OCI-LY3 (cell line): ENCODE measurements around the gene SYT7.

Source experiments
- H2AFZ ChIP-seq: fragments of 200-600, 300-600 bp; shearing (Covaris generic); 2 replicates; pipeline ENCODE4 v1.6.0; 2014; ENCODE audit warnings: antibody characterized with exemption, low read depth, low read length
- H3K27ac ChIP-seq: fragments of 200-600, 300-600 bp; sonication (generic); 2 replicates; pipeline ENCODE4 v1.5.1; 2014; ENCODE audit warnings: mild to moderate bottlenecking, low read length, moderate library complexity, mixed read lengths
- H3K27me3 ChIP-seq: fragments of 200-600, 300-600 bp; sonication (generic); 2 replicates; pipeline ENCODE4 v1.6.1; 2014; ENCODE audit warnings: low read depth, low read length, mixed read lengths
- H3K36me3 ChIP-seq: fragments of 200-600, 300-600 bp; sonication (generic); replicated peaks from 2 replicates; pipeline ENCODE3; 2014; ENCODE audit warnings: low read depth, low read length, mixed read lengths
- H3K4me1 ChIP-seq: fragments of 300-600, 200-600 bp; sonication (generic); 2 replicates; pipeline ENCODE4 v1.6.1; 2014; ENCODE audit warnings: low read length, mixed read lengths
- H3K4me2 ChIP-seq: fragments of 200-600, 300-600 bp; sonication (generic); 2 replicates; pipeline ENCODE4 v1.6.1; 2014; ENCODE audit warnings: low read length, mixed read lengths
- H3K4me3 ChIP-seq: fragments of 300-600, 200-600 bp; sonication (generic); 2 replicates; pipeline ENCODE4 v1.5.1; 2014; ENCODE audit warnings: antibody characterized with exemption, mild to moderate bottlenecking, low read length, moderate library complexity
- H3K79me2 ChIP-seq: fragments of 300-600, 200-600 bp; shearing (Covaris generic); 2 replicates; pipeline ENCODE4 v1.6.1; 2014; ENCODE audit warnings: mild to moderate bottlenecking, low read length, mixed read lengths
- H3K9ac ChIP-seq: fragments of 300-600, 200-600 bp; shearing (Covaris generic); 2 replicates; pipeline ENCODE4 v1.6.0; 2014; ENCODE audit warnings: mild to moderate bottlenecking, low read length, moderate library complexity
- H3K9me3 ChIP-seq: fragments of 200-600, 300-600 bp; shearing (Covaris generic); 2 replicates; pipeline ENCODE4 v1.6.1; 2014; ENCODE audit warnings: low read length, mixed read lengths; ENCODE audit not compliant: insufficient read depth
- H4K20me1 ChIP-seq: fragments of 200-600, 300-600 bp; sonication (generic); 2 replicates; pipeline ENCODE4 v1.6.1; 2016; ENCODE audit warnings: low read length, mixed read lengths; ENCODE audit not compliant: insufficient read depth
- CTCF ChIP-seq: fragments of 200-600, 300-600 bp; sonication (generic); IDR thresholded peaks from 2 replicates; pipeline ENCODE4 v1.5.1; 2014; ENCODE audit warnings: antibody characterized with exemption, low read length, low read depth
- EZH2phosphoT487 ChIP-seq: fragments of 200-600 bp; shearing (Covaris generic); IDR thresholded peaks from 2 replicates; pipeline ENCODE4 v1.6.1; 2018; ENCODE audit warnings: antibody characterized with exemption, mixed run types, low read depth

Gene SYT7

DNA sequence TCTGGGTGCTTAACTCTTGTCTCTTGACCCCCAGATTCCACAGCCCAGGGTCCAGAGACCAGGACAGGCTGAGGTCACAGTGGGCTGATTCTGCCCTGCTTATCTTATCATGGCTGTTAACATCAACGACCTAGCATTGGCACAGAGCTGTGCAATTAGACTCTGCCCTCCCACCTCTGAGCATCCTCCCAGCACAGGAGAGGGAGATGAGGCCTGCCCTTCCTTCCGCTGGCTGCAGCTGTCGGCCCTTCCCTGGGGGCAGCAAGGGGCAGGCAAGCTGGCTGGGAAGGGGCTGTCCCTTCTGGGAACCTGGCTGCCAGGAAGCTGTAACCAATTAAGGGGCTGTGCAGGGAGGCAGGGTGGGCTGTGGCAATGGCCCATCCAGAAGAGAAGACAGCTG is 49.8 kb downstream of the SYT7 start:
- H3K9me3 ChIP-seq, result no peaks in the 10 kb centered on the region
- peaks cover 43% of the 10 kb centered on the region for H3K27me3 ChIP-seq
- TF ChIP-seq EZH2phosphoT487 (no peak), CTCF (no peak)
- H3K4me3 ChIP-seq, result no peak overlapping the region
- no peak overlapping the region for H3K27ac ChIP-seq
- no peaks in the 10 kb centered on the region for H4K20me1 ChIP-seq
- no peak overlapping the region for H3K4me2 ChIP-seq
- H3K4me1 ChIP-seq, result peaks cover 5% of the 10 kb centered on the region; the same call in 1 of the 2 replicates
- no peaks in the 10 kb centered on the region for H3K36me3 ChIP-seq
- no peak overlapping the region for H2AFZ ChIP-seq
- H3K79me2 ChIP-seq, result no peaks in the 10 kb centered on the region
- H3K9ac ChIP-seq, result no peak overlapping the region

DNA sequence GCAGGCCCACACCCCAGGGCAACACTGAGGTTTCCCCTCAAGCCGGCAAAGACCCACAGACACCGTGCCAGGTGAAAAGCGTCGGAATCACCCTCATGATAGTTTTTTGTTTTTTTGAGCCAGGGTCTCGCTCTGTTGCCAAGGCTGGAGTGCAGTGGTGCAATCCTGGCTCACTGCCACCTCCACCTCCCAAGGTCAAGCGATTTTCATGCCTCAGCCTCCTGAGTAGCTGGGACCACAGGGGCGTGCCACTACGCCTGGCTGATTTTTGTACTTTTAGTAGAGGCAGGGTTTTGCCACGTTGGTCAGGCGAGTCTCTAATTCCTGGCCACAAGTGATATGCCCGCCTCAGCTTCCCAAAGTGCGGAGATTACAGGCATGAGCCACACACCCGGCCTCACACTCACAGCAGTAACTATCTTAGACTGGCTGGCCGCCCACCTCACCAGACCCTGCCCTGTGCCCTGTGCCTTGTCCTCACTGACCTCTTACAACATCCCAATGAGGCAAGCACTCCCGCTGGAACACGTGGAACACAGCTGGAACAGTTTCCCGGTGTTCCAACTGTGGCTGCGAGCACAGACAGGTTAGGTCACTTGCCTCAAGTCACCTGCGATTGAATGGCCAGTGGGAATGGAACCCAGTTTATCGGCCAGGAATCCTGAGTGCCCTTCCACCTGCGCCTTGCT is 51.2 kb downstream of the SYT7 start:
- Histone ChIP-seq H3K9ac (no peak overlapping the region), H4K20me1 (no peaks in the 10 kb centered on the region), H3K36me3 (no peaks in the 10 kb centered on the region), H3K4me2 (no peak overlapping the region), H2AFZ (no peak overlapping the region), H3K4me1 (peaks cover 5% of the 10 kb centered on the region; the same call in 1 of the 2 replicates), H3K9me3 (no peaks in the 10 kb centered on the region), H3K79me2 (no peaks in the 10 kb centered on the region), H3K4me3 (no peak overlapping the region), H3K27me3 (peaks cover 49% of the 10 kb centered on the region), H3K27ac (no peak overlapping the region)
- TF ChIP-seq EZH2phosphoT487 (no peak), CTCF (no peak)

DNA sequence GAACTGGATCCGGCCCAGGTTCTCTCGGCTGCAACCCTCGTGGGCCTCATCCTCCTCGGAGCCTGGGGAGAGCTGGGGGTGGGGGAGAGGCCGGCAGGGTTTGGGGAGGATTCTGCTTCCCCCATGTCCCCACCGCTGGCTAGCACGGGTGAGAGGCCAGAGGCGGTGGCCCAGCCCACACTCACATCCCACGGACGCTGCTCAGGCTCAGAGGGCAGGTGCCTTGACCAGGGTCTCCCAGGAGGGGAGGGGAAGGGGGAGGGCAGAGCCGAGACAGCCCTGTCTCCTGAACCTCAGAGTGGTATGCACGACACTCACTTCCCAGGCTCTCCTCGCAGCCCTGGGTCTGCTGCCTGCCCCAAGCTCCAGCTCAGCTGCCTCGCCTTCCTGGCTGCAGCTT is 52.8 kb downstream of the SYT7 start:
- H3K27ac ChIP-seq, result no peak overlapping the region
- TF ChIP-seq EZH2phosphoT487 (no peak), CTCF (no peak)

GRCh38 chr11:61526956-61527731 is 53.7 kb downstream of the SYT7 start:
- H3K9me3 ChIP-seq, result no peaks in the 10 kb centered on the region
- no peaks in the 10 kb centered on the region for H3K79me2 ChIP-seq
- no peak overlapping the region for H3K27ac ChIP-seq
- no peaks in the 10 kb centered on the region for H4K20me1 ChIP-seq
- no peaks in the 10 kb centered on the region for H3K36me3 ChIP-seq
- TF ChIP-seq EZH2phosphoT487 (no peak), CTCF (no peak)
- peaks cover 52% of the 10 kb centered on the region for H3K27me3 ChIP-seq
- H3K4me2 ChIP-seq, result no peak overlapping the region
- H3K4me3 ChIP-seq, result no peak overlapping the region
- H3K9ac ChIP-seq, result no peak overlapping the region
- H3K4me1 ChIP-seq, result no peaks in the 10 kb centered on the region
- no peak overlapping the region for H2AFZ ChIP-seq

More for the DNA sequence above, 52.8 kb downstream of the SYT7 start:
- H3K9ac ChIP-seq, result no peak overlapping the region
- H3K27me3 ChIP-seq, result peaks cover 50% of the 10 kb centered on the region
- no peak overlapping the region for H3K4me2 ChIP-seq
- no peaks in the 10 kb centered on the region for H4K20me1 ChIP-seq
- peaks cover 2% of the 10 kb centered on the region; the same call in 1 of the 2 replicates for H3K4me1 ChIP-seq
- H3K4me3 ChIP-seq, result no peak overlapping the region
- no peaks in the 10 kb centered on the region for H3K79me2 ChIP-seq
- no peak overlapping the region for H2AFZ ChIP-seq
- H3K36me3 ChIP-seq, result no peaks in the 10 kb centered on the region
- H3K9me3 ChIP-seq, result no peaks in the 10 kb centered on the region
